ENCODE results near the gene CCDC197. TPM values are rescaled to one million over a fixed set of nuclear protein-coding genes. Genes with fewer than 3 reads are reported as not detected.

The CCDC197 gene
- total RNA-seq, 1 donor from 2014 or later, result not detected

- DNase-seq (ENCODE audit: low spot score), result no peak
- TF ChIP-seq CTCF (IDR thresholded peaks at IDR 0.05; ENCODE audit: unreplicated experiment), result no peak
- peaks cover 4% of the 10 kb centered on the region for H3K36me3 Mint-ChIP-seq (ENCODE audit: low read depth, unreplicated experiment)
- H3K4me1 Mint-ChIP-seq (ENCODE audit: unreplicated experiment), result no peaks in the 10 kb centered on the region
- peaks cover 6% of the 10 kb centered on the region for H3K27me3 Mint-ChIP-seq (ENCODE audit: unreplicated experiment)
- H3K9me3 Mint-ChIP-seq (ENCODE audit: unreplicated experiment), result peaks cover 4% of the 10 kb centered on the region
- H3K27ac Mint-ChIP-seq (ENCODE audit: unreplicated experiment), result no peak overlapping the region
- H3K4me3 Mint-ChIP-seq (ENCODE audit: unreplicated experiment), result no peak overlapping the region
Measured at GRCh38 chr14:94021416-94022157, 24.5 kb downstream of the CCDC197 start.

GRCh38 chr14:94022532-94023411, 25.7 kb downstream of the CCDC197 start:
- peaks cover 6% of the 10 kb centered on the region for H3K27me3 Mint-ChIP-seq (ENCODE audit: unreplicated experiment)
- H3K9me3 Mint-ChIP-seq (ENCODE audit: unreplicated experiment), result peaks cover 2% of the 10 kb centered on the region
- no peak for DNase-seq (ENCODE audit: low spot score)
- no peaks in the 10 kb centered on the region for H3K4me1 Mint-ChIP-seq (ENCODE audit: unreplicated experiment)
- H3K4me3 Mint-ChIP-seq (ENCODE audit: unreplicated experiment), result no peak overlapping the region
- no peak for TF ChIP-seq CTCF (IDR thresholded peaks at IDR 0.05; ENCODE audit: unreplicated experiment)
- no peak overlapping the region for H3K27ac Mint-ChIP-seq (ENCODE audit: unreplicated experiment)
- peaks cover 2% of the 10 kb centered on the region for H3K36me3 Mint-ChIP-seq (ENCODE audit: low read depth, unreplicated experiment)

GRCh38 chr14:94024549-94024948, 27.4 kb downstream of the CCDC197 start:
- Mint-ChIP-seq H3K9me3 (ENCODE audit: unreplicated experiment) (no peaks in the 10 kb centered on the region), H3K4me1 (ENCODE audit: unreplicated experiment) (peaks cover 8% of the 10 kb centered on the region), H3K27ac (ENCODE audit: unreplicated experiment) (no peak overlapping the region), H3K27me3 (ENCODE audit: unreplicated experiment) (peaks cover 8% of the 10 kb centered on the region), H3K36me3 (ENCODE audit: low read depth, unreplicated experiment) (no peaks in the 10 kb centered on the region), H3K4me3 (ENCODE audit: unreplicated experiment) (no peak overlapping the region)
- no peak for DNase-seq (ENCODE audit: low spot score)
- TF ChIP-seq CTCF (IDR thresholded peaks at IDR 0.05; ENCODE audit: unreplicated experiment), result no peak

GRCh38 chr14:94025720-94026119, 28.6 kb downstream of the CCDC197 start:
- Mint-ChIP-seq H3K4me3 (ENCODE audit: unreplicated experiment) (peak overlapping the region; percentile 86), H3K27me3 (ENCODE audit: unreplicated experiment) (peaks cover 10% of the 10 kb centered on the region), H3K36me3 (ENCODE audit: low read depth, unreplicated experiment) (no peaks in the 10 kb centered on the region), H3K27ac (ENCODE audit: unreplicated experiment) (no peak overlapping the region), H3K4me1 (ENCODE audit: unreplicated experiment) (peaks cover 8% of the 10 kb centered on the region), H3K9me3 (ENCODE audit: unreplicated experiment) (no peaks in the 10 kb centered on the region)
- no peak for TF ChIP-seq CTCF (IDR thresholded peaks at IDR 0.05; ENCODE audit: unreplicated experiment)
- DNase-seq (ENCODE audit: low spot score), result no peak

All from endothelial cell (in vitro differentiated cells).